ENCODE results near the gene GALNT2. TPM values are rescaled to one million over a fixed set of nuclear protein-coding genes. Genes with fewer than 3 reads are reported as not detected.

GALNT2 gene
- total RNA-seq, 1 donor from 2014 or later = 31.9 TPM

DNA sequence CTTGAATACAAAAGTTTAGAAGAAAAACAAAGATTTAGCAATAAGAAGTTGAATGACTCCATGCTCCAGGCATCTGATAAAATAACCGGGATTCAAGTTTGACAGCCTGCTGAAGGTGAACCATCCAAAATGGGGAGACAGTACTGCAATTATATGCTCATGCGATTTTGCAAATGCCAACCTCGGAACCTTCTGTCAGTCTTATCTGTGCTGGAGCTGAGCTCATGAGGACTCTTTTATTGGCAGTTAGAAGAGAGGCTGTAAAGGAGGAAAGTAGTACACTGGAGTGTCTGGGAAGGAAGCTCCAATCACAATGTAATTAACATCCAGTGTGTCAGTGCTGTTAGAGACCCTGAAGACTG is 170.0 kb downstream of the GALNT2 start:
- TF ChIP-seq, protein P1, sequence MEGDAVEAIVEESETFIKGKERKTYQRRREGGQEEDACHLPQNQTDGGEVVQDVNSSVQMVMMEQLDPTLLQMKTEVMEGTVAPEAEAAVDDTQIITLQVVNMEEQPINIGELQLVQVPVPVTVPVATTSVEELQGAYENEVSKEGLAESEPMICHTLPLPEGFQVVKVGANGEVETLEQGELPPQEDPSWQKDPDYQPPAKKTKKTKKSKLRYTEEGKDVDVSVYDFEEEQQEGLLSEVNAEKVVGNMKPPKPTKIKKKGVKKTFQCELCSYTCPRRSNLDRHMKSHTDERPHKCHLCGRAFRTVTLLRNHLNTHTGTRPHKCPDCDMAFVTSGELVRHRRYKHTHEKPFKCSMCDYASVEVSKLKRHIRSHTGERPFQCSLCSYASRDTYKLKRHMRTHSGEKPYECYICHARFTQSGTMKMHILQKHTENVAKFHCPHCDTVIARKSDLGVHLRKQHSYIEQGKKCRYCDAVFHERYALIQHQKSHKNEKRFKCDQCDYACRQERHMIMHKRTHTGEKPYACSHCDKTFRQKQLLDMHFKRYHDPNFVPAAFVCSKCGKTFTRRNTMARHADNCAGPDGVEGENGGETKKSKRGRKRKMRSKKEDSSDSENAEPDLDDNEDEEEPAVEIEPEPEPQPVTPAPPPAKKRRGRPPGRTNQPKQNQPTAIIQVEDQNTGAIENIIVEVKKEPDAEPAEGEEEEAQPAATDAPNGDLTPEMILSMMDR (IDR thresholded peaks at IDR 0.05; ENCODE audit: insufficient read depth, low read length, severe bottlenecking) = no peak
- DNase-seq (ENCODE audit: low read depth) (no peak), FAIRE-seq (no peak)
- Histone ChIP-seq H3K4me3 (ENCODE audit: low read depth, low read length) (no peak overlapping the region), H3K36me3 (ENCODE audit: control insufficient read depth, insufficient read depth, low read length) (peaks cover 9% of the 10 kb centered on the region), H3K27me3 (ENCODE audit: control insufficient read depth, insufficient read depth, low read length) (no peaks in the 10 kb centered on the region)

DNA sequence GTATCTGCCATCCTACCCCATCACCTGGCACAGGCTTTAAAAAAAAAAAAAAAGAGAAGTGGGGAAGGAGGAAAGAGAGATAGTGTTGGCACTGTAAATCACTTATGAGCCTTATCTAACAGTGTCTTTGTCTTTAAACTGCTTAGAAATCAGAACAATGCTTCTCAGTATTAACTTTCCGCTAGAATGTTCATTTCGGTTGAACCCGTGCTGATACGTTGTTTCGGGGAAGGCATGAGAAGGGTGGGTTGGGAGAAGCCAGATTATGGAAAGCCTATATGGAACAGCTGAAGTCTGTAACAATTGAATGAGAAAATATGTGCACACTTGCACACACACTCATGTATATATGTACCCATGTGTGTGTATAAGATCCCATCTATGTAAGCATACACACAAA is 170.8 kb downstream of the GALNT2 start:
- TF ChIP-seq, protein P1 (IDR thresholded peaks at IDR 0.05; ENCODE audit: insufficient read depth, low read length, severe bottlenecking) = no peak
- DNase-seq (ENCODE audit: low read depth) (no peak), FAIRE-seq (no peak)
- Histone ChIP-seq H3K36me3 (ENCODE audit: control insufficient read depth, insufficient read depth, low read length) (peaks cover 11% of the 10 kb centered on the region), H3K27me3 (ENCODE audit: control insufficient read depth, insufficient read depth, low read length) (no peaks in the 10 kb centered on the region), H3K4me3 (ENCODE audit: low read depth, low read length) (no peak overlapping the region)

DNA sequence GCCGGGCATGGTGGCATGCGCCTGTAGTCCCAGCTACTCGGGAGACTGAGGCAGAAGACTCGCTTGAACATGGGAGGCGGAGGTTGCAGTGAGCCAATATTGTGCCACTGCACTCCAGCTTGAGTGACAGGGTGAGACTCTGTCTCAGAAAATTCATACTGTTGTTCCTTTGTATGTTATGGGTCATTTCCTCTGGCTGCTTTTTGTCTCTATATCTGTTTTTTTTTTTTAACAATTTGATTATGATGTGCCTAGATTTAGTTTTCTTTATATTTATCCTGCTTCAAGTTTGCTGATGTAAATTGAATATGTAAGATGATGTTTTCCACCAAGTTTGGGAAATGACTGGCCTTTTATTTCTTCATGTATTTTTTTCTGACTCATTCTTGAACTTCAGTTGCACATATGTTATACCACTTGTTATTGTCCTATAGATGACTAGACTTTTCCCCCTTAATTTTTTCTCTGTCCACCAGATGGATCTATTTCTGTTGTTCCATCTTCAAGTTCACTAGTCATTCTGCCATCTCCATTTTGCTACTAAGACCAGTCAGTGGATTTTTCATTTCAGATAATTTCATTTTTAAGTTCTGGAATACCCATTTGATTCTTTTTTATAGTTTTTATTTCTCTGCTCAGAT is 173.5 kb downstream of the GALNT2 start:
- Histone ChIP-seq H3K27me3 (ENCODE audit: control insufficient read depth, insufficient read depth, low read length) (no peaks in the 10 kb centered on the region), H3K4me3 (ENCODE audit: low read depth, low read length) (no peak overlapping the region), H3K36me3 (ENCODE audit: control insufficient read depth, insufficient read depth, low read length) (peaks cover 11% of the 10 kb centered on the region)
- DNase-seq (ENCODE audit: low read depth) (no peak), FAIRE-seq (no peak)
- TF ChIP-seq, protein P1 (IDR thresholded peaks at IDR 0.05; ENCODE audit: insufficient read depth, low read length, severe bottlenecking) = no peak

DNA sequence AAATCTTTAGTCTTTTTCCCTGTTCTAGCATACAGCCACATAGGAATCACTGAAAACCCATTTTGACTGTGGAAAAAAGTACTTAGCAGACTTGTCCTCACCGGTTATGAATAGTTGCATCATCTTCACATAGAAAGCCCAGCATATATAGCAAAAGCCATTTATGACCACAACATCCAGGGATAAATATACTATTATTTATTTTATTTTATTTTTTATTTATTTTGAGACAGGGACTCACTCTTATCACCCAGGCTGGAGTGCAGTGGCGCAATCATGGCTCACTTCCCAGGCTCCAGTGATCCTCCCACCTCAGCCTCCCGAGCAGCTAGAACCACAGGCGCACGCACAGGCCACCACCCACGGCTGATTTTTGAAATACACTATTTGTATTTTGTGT is 175.3 kb downstream of the GALNT2 start:
- H3K36me3 ChIP-seq (ENCODE audit: control insufficient read depth, insufficient read depth, low read length) = peaks cover 10% of the 10 kb centered on the region
- H3K27me3 ChIP-seq (ENCODE audit: control insufficient read depth, insufficient read depth, low read length) = no peaks in the 10 kb centered on the region
- H3K4me3 ChIP-seq (ENCODE audit: low read depth, low read length) = no peak overlapping the region
- FAIRE-seq (no peak), DNase-seq (ENCODE audit: low read depth) (no peak)
- TF ChIP-seq, protein P1 (IDR thresholded peaks at IDR 0.05; ENCODE audit: insufficient read depth, low read length, severe bottlenecking) = no peak

DNA sequence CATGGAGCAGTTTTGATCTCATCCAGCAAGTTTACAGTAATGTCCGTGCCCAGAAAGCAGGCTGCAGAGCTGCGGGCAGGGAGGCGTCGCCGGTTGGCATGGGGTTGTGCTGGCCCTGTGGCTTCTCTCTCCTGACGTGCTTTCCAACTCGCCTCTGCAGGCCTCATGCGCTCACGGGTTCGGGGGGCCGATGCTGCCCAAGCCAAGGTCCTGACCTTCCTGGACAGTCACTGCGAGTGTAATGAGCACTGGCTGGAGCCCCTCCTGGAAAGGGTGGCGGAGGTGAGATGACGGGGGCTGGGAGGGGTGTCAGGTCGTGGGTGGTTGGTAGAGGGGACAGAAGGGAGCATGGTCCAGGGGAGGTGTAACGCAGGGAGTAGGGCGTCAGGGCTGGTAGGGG is 176.1 kb downstream of the GALNT2 start:
- TF ChIP-seq, protein P1 (IDR thresholded peaks at IDR 0.05; ENCODE audit: insufficient read depth, low read length, severe bottlenecking) = no peak
- DNase-seq (ENCODE audit: low read depth) = no peak
- H3K27me3 ChIP-seq (ENCODE audit: control insufficient read depth, insufficient read depth, low read length) = no peaks in the 10 kb centered on the region
- no peak overlapping the region for H3K4me3 ChIP-seq (ENCODE audit: low read depth, low read length)
- H3K36me3 ChIP-seq (ENCODE audit: control insufficient read depth, insufficient read depth, low read length) = peaks cover 12% of the 10 kb centered on the region
- FAIRE-seq = no peak
